Fibroblast of villous mesenchyme (primary cell): ENCODE measurements around the gene SCAMP3. TPM values are rescaled to one million over a fixed set of nuclear protein-coding genes. Genes with fewer than 3 reads are reported as not detected.
"Not testable (repeated sequence)": the region's sequence is repeated elsewhere in the genome, so short reads cannot be mapped to it uniquely, and the experiment has no call there.

Experiments
- DNase-seq: peaks from one replicate; pipeline ENCODE4 v3.0.0-alpha.2; 2010; ENCODE audit warnings: low read depth
- H3K4me3 ChIP-seq: 2 replicates; pipeline ENCODE4 v1.5.1; 2011; ENCODE audit warnings: low read depth, mild to moderate bottlenecking, low read length
- CTCF ChIP-seq: IDR thresholded peaks from 2 replicates; pipeline ENCODE4 v1.5.1; 2012; ENCODE audit warnings: low read depth, mild to moderate bottlenecking, low read length; ENCODE audit not compliant: insufficient read depth
- total RNA-seq: library from RNA; depleted of rRNA; stranded (reverse); fragments of >200 nt; gene quantifications from 2 replicates; pipeline ENCODE4 v1.2.3, GENCODE V29; 2012

The SCAMP3 gene
- total RNA-seq, 1 donor = 33.7 TPM

DNA sequence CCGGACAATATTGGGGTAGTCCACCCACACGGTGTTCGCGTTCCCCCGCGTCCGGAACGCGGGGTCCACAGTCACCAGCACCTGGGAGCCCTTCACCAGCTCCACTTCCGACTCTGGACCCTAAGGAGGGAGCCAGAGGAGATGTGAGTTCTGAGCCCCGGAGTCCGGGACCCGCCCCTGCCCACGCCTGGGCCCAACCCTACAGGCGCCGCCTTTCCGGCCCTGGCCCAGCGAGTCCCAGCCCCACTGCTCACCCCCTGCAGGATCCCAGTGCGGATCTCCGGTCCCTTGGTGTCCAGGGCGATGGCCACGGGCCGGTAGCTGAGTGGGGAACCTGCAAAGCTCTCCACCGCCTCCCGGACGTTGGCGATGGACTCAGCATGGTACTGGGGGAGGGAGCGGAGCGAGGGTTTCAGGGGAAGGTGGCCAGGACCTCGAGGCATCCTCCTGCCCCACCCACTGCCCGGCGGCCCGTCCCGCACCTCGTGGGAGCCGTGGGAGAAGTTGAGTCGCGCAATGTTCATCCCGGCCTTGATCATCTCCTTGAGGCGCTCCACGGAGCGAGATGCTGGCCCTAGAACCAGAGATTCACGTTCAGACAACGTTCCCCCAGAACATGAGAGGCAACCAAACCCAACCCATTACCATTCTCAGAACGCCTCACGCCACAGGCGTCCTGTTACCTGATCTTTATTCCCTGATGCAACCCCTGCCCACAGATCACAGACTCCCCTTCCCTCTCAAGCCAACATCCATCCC, 33.2 kb upstream of the SCAMP3 start:
- TF ChIP-seq CTCF = no peak
- DNase-seq = no peak
- no peak overlapping the region for H3K4me3 ChIP-seq

DNA sequence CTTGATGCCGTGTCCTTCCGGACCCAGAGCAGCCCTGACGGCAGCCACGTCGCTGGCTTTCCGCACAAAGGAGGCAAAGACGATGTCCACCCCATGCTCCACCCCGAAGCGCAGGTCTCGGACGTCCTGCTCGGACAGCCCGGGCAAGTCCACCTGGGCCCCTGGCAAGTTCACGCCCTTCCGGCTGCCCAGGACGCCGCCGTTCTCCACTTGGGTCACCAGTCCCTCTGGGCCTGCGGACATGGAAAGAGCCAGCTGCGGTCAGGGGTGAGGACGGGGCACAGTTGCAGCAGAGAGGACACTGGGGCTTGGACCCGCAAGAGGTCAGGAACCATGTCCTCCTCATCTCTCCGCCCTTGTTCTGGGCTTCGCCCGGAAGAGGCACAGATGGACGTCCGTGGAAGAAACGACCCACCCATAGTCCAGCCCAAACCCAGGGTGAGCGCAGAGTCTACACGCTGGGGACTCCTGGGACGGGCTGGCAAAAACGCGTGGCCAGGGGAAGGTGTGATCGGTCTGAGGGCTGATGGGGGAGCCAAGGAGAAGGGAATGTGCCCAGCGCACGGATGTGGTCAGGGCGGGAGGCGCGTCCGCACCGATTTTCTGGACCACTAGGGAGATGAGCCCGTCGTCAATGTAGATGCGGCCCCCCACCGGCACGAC, 32.5 kb upstream of the SCAMP3 start:
- DNase-seq = no peak
- H3K4me3 ChIP-seq = no peak overlapping the region
- no peak for TF ChIP-seq CTCF

DNA sequence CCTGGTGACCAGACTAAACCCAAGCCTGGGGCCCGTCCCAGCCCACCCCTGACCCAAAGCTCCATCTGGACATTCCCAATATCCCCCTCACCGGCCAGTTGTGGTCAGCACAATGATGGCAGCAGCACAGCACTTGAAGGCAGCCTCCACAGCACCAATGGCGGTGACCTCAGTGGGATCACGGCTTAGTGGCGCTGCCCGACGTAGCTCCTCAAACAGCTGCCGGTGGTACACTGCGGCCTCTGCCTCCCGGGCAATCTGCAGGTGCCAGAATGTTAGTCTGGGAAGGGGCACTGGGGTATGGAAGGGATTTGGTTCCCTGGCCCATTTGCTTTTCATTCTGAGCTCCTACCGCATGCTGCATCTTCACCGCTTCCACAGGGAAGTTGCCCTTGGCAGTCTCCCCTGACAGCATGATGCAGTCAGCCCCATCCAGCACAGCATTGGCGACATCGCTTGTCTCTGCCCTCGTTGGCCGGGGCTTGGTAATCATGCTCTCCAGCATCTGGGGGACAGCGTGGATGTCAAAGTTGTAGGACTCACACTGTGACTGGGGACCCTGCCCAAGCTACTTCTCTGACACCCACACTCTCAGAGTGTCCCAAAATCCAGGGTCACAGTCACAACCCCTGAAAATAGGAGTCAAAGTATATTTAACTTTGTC, 31.1 kb upstream of the SCAMP3 start:
- no peak overlapping the region for H3K4me3 ChIP-seq
- DNase-seq = no peak
- no peak for TF ChIP-seq CTCF

- not testable (repeated sequence) for DNase-seq, H3K4me3 ChIP-seq
Measured at GRCh38 chr1:155291006-155291405, 28.8 kb upstream of the SCAMP3 start.

GRCh38 chr1:155287987-155288543, 25.9 kb upstream of the SCAMP3 start:
- no peak for DNase-seq
- TF ChIP-seq CTCF = no peak
- H3K4me3 ChIP-seq = no peak overlapping the region

- DNase-seq = no peak
- no peak for TF ChIP-seq CTCF
- H3K4me3 ChIP-seq = no peak overlapping the region
Measured at GRCh38 chr1:155286544-155286943, 24.4 kb upstream of the SCAMP3 start.

GRCh38 chr1:155285631-155286044, 23.5 kb upstream of the SCAMP3 start:
- H3K4me3 ChIP-seq = no peak overlapping the region
- no peak for TF ChIP-seq CTCF

More at GRCh38 chr1:155285631-155286044, 23.5 kb upstream of the SCAMP3 start:
- DNase-seq = no peak
